HG02571 (cell line): ENCODE measurements around the gene ARHGAP15.

ENCODE experiments used
- ATAC-seq: cut with Tn5 transposase; IDR thresholded peaks from one replicate; pipeline ENCODE4 v1.9.1; 2021; ENCODE audit warnings: mild to moderate bottlenecking, moderate library complexity; ENCODE audit not compliant: unreplicated experiment

ARHGAP15 gene

DNA sequence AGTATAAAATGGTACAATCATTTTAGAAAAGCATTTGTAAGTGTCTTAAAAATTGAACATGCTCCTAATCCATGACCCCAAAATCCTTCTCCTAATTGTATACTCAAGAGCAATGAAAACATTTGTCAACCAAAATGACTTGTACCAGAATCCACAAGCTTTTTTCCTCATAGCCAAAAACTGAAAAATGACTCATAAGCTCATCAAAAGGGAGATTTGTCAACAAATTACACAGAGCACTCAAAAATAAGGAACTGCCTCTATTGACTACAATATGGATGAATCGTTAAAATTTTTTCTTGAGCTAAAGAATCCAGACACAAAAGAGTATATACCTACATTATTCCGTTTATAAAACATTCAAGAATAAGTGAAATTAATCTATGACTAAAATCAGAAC, 544.8 kb downstream of the ARHGAP15 start:
- no peak for ATAC-seq

DNA sequence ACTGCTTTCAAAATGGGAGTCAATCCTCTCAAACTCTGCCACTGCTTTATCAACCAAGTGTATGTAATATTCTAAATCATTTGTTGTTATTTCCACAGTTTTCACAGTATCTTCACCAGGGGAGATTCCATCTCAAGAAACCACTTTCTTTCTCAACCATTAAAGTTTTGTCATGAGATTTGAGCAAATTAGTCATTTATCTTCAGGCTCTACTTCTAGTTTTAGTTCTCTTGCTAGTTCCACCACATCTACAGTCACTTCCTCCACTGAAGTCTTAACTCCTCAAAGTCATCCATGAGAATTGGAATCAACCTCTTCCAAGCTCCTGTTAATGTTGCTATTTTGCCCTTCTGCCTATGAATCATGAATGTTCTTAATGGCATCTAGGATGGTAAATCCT, 545.8 kb downstream of the ARHGAP15 start:
- no peak for ATAC-seq

DNA sequence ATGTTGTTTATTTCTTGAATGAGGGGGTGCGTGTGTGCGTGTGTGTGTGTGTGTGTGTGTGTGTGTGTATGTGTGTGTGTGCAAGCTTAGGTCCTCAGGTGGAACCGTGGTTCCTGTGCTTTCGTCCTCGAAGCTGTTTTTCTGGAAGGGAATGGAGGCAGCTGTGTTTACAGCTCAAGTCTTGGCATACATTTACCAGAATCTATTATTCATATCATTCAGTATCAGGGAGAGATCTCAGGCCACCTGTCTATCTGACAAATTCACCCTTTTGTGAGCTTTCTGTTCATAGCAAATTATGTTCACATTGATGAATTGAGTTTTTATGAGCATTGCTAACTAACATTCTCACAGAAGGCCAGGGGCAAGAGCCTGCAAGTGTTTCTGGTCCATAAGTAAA, 550.4 kb downstream of the ARHGAP15 start:
- no peak for ATAC-seq

- no peak for ATAC-seq
These were observed 551.7 kb downstream of the ARHGAP15 start for GRCh38 chr2:143680885-143681405.

DNA sequence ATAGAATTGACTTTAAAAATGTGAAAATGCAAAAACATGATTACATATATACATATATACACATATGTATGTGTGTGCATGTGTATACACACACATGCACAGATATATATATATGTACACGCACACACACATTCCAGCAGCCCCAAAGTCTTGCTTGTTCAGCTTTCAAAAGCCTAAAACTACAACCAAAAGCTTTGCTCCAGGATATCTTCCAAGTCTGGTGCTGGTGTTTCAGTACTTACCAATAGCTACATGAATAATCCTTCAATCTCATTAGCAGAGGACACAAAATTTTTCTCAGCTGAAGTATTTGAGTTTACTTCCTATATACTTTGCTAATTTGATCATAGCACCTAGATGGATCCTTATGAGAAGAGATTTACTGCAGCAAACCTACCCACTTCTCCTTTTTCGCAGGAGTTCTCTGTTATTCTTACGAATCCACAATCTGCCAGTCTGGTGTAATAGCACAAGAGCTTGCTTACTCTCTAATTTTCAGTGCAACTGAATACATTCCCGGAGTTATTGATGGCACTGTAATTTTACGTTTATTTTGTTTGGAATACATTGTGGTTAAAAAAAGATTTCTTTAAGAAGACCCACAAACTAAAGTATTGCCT, 553.3 kb downstream of the ARHGAP15 start:
- no peak for ATAC-seq

DNA sequence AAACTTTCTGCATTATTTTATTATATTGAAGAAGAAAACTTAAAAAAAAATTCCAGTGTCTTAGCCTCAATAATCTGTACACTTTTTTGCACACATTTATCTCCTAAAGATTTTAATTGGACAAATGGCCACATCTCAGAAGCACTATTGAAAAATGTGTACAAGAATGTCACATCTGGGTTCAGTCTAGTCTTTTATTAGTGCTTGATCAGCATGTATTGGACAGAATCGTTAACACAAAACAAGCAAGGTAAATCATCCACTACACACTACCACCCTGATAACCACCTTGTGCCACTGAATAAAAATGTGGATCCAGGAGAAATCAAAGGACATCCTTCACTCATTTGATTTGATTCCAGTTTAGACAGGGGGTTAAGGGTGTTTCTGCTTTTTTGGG, 554.8 kb downstream of the ARHGAP15 start:
- no peak for ATAC-seq

GRCh38 chr2:143684551-143685320, 555.5 kb downstream of the ARHGAP15 start:
- no peak for ATAC-seq

DNA sequence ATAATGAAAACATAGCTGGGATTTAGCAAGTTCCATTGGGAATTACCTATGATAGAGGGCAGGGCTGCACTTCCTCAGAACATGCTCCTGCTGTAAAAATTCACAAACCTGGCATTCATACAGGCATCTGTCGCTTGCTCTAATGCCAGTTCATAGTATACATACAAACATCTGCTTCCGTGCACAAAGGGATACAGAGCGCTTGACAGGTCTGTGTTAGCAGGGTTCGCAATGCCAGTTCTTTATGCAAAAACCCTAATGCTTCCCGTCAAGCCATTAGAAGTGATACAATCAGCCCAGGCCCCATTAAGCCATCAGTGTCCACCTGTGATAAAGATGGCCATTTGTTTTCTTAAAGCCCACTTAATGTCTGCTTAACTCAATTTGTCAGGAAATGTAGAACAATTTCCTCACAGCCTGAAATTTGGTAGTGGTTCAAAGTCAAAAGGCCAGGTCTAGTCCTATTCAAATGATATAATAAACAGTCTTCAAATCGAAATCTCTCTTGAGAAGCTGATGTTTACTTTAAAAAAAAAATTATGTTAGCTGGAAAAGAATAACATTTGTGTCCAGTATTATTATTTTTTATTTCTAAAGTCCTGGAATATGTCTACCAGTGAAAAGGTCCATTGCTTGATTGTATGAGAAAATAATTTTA, 556.3 kb downstream of the ARHGAP15 start:
- ATAC-seq, result no peak

DNA sequence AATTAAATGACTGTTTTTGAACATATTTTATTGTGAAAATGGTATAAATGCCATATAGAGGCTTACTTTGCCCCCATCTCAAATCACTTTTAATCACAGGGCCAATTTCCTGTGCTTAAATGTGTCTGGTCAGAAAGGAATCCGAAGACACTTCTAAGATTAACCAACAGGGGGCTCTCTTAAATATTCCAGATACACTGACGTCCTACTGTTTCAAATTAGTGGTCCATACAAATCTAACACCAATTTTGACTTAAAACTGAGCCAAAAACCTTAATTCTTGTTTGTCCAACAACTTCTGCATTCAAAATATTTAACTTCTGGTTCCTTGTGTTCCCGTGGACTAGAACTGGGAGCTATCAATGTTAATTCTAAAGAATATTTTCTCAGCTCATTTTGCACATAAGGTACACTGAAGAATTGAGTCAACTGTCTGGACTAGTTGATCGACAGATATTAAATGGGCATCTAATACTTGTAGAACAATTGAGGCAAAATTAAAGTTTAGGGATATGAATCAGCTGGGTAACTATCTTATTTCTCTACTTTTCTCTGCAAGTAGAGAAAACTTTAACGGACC, 557.5 kb downstream of the ARHGAP15 start:
- ATAC-seq, result no peak

DNA sequence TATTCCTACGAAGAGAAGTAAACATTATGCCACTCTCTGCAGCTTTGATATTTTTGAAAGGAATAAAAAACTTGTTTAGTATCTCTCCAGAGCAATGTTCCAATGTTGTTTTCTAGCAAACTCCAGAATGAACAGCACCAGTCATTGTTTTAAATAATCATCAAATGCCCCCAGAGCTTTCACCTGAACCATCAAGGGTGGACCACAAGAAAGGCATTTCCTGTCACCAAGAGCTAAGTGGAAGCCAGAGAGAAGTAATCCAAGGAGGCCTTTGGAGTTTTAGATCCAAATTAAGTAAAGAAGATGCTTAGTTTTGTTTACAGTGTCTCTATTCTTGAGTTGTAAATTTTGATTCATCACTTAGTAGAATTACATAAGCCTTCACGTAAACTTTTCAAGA, 559.0 kb downstream of the ARHGAP15 start:
- ATAC-seq, result no peak

DNA sequence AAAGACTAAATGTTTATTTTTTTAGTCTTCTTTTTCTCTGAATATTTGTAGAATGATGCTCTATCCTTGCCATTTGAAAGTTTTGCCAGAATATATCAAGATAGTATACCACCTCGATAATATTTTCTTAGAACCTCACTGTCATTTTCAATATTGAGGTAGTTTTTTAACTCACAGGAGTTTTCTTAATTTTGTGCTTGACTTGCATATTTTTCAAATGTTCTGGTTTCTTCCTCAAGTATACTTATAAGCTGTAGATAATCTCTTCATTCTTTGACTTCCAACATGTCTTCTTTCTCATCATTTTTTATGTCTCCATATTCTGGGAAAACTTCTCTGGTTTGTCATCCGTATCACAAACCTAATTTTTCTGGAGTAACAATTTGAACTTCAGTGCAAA, 559.6 kb downstream of the ARHGAP15 start:
- ATAC-seq, result no peak

- no peak for ATAC-seq
These were observed 560.3 kb downstream of the ARHGAP15 start for GRCh38 chr2:143689541-143689940.

- no peak for ATAC-seq
These were observed 561.0 kb downstream of the ARHGAP15 start for GRCh38 chr2:143690235-143690634.

GRCh38 chr2:143691121-143691520, 561.9 kb downstream of the ARHGAP15 start:
- no peak for ATAC-seq

GRCh38 chr2:143692162-143692561, 562.9 kb downstream of the ARHGAP15 start:
- ATAC-seq, result no peak

- ATAC-seq, result no peak
These were observed 563.7 kb downstream of the ARHGAP15 start for GRCh38 chr2:143692967-143693366.

DNA sequence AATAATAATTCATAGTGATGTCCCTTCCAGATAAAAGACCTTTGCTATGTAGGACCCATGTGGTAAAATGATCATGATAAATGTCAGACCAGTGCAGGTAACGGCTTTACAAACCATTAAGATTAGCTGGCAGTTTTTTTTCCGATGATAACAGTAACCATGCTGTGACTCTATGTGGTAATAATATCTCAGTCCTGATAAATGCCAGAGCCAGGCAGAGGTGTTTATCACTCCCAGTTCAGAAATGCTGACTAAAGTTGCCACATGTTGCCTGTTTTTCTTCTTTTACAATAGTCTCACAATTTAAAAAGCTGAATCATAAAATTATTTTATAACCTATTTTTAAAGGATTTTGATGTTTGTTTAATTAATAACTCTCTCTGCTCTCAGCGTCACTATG, 565.1 kb downstream of the ARHGAP15 start:
- no peak for ATAC-seq

- peak; percentile 68 for ATAC-seq
These were observed 567.4 kb downstream of the ARHGAP15 start for GRCh38 chr2:143696651-143697050.

- ATAC-seq, result peak; percentile 51
These were observed 568.5 kb downstream of the ARHGAP15 start for GRCh38 chr2:143697744-143698143.

DNA sequence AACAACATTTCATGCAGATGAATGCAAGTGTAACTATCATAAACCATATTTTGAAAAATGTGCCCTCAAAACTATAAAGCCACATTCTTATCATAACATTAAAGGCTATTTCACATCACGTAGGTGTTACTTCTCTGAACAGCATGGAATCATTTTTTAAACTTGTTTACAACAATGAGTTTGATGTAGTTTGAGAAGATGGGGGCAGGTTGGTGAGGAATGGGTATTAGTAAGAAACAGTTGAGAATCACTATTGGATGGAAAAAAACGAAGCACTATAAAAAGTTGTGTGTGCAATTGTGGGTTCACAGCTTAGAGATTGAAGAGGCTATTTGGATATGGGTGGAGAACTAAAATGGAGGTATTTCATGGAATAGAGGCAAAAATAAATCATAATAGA, 569.1 kb downstream of the ARHGAP15 start:
- ATAC-seq, result no peak

GRCh38 chr2:143698888-143699570, 569.8 kb downstream of the ARHGAP15 start:
- ATAC-seq, result no peak
